CD14-positive monocyte (primary cell): ENCODE data around the gene MGME1. TPM values are rescaled to one million over a fixed set of nuclear protein-coding genes. Genes with fewer than 3 reads are reported as not detected.
A peak's percentile ranks its signal among the peaks of the same experiment; 100 is the strongest.

Experiments used
- DNase-seq, 3 donors: peaks; one replicate each; pipeline ENCODE4 v3.0.0-alpha.2; 2011 to 2022
- H2AFZ ChIP-seq: 2 replicates; pipeline ENCODE4 v1.6.0; 2012; ENCODE audit warnings: mild to moderate bottlenecking, low read depth, low read length, inconsistent platforms; ENCODE audit not compliant: insufficient read depth, poor library complexity, severe bottlenecking
- H3K27ac ChIP-seq, 2 donors: 1 replicate in 1 of 2; 2 replicates in 1 of 2; pipeline ENCODE4 v1.5.1; 2012 to 2013; ENCODE audit warnings: low read length in 2 of 2, control low read depth in 1 of 2, inconsistent platforms in 1 of 2, low read depth in 1 of 2, mild to moderate bottlenecking in 1 of 2
- H3K27me3 ChIP-seq, 2 donors: one replicate each; pipeline versions ENCODE4 v1.6.0 to v1.6.1; 2011 to 2013; ENCODE audit warnings: low read length in 2 of 2; ENCODE audit not compliant: control insufficient read depth in 2 of 2, insufficient read depth in 2 of 2
- H3K36me3 ChIP-seq, 2 donors: replicated peaks in 1 of 2; 1 replicate in 1 of 2; 2 replicates in 1 of 2; pipeline versions ENCODE4 v1.5.1 to v1.6.1; 2012 to 2013; ENCODE audit warnings: low read length in 2 of 2, control low read depth in 1 of 2, inconsistent platforms in 1 of 2, mild to moderate bottlenecking in 1 of 2; ENCODE audit not compliant: insufficient read depth in 2 of 2, control insufficient read depth in 1 of 2
- H3K4me1 ChIP-seq, 2 donors: 1 replicate in 1 of 2; 2 replicates in 1 of 2; pipeline versions ENCODE4 v1.5.1 to v1.6.1; 2012 to 2013; ENCODE audit warnings: low read length in 2 of 2, control low read depth in 1 of 2, inconsistent platforms in 1 of 2, mild to moderate bottlenecking in 1 of 2, moderate library complexity in 1 of 2; ENCODE audit not compliant: insufficient read depth in 2 of 2, control insufficient read depth in 1 of 2
- H3K4me2 ChIP-seq: replicated peaks from 2 replicates; pipeline ENCODE3; 2012; ENCODE audit warnings: low read length, moderate library complexity, mild to moderate bottlenecking; ENCODE audit not compliant: poor library complexity, severe bottlenecking; ENCODE audit errors: extremely low read depth
- H3K4me3 ChIP-seq, 3 experiments: fragments of 200-600 bp in 1 of 3; sonication (generic) in 1 of 3; replicated peaks in 1 of 3; 1 replicate in 2 of 3; 2 replicates in 1 of 3; pipeline ENCODE4 v1.5.1; 2011 to 2013; ENCODE audit warnings: low read length in 3 of 3, mild to moderate bottlenecking in 3 of 3, control low read depth in 2 of 3, low read depth in 2 of 3, inconsistent platforms in 1 of 3, moderate library complexity in 1 of 3
- H3K79me2 ChIP-seq: 2 replicates; pipeline ENCODE4 v1.6.0; 2012; ENCODE audit warnings: mild to moderate bottlenecking, control low read depth, inconsistent platforms, low read length, moderate library complexity; ENCODE audit not compliant: insufficient read depth
- H3K9ac ChIP-seq: 2 replicates; pipeline ENCODE4 v1.6.0; 2017; ENCODE audit warnings: low read length, mild to moderate bottlenecking; ENCODE audit not compliant: insufficient read depth, poor library complexity, severe bottlenecking
- H3K9me3 ChIP-seq, 2 donors: replicated peaks in 1 of 2; 1 replicate in 1 of 2; 2 replicates in 1 of 2; pipeline versions ENCODE4 v1.5.1 to v1.6.1; 2012 to 2013; ENCODE audit warnings: low read length in 2 of 2, control low read depth in 1 of 2; ENCODE audit not compliant: control insufficient read depth in 1 of 2, insufficient read depth in 1 of 2
- H4K20me1 ChIP-seq: 2 replicates; pipeline ENCODE4 v1.6.0; 2012; ENCODE audit warnings: mild to moderate bottlenecking, low read length, control low read depth, moderate library complexity; ENCODE audit not compliant: insufficient read depth
- H3K27ac Mint-ChIP-seq, 7 donors: one replicate each; pipeline ENCODE4 v1.8.0; 2020; ENCODE audit warnings: mild to moderate bottlenecking in 7 of 7, mixed read lengths in 7 of 7, moderate library complexity in 6 of 7, inconsistent platforms in 2 of 7
- H3K27me3 Mint-ChIP-seq, 3 donors: one replicate each; pipeline ENCODE4 v1.8.0; 2021 to 2022; ENCODE audit warnings: low read depth in 3 of 3, mild to moderate bottlenecking in 3 of 3, mixed read lengths in 3 of 3, moderate library complexity in 3 of 3, inconsistent platforms in 1 of 3
- H3K36me3 Mint-ChIP-seq, 2 donors: one replicate each; pipeline ENCODE4 v1.8.0; 2020; ENCODE audit warnings: mixed read lengths in 2 of 2, inconsistent platforms in 1 of 2, mild to moderate bottlenecking in 1 of 2
- H3K4me1 Mint-ChIP-seq: one replicate; pipeline ENCODE4 v1.8.0; 2020; ENCODE audit warnings: mild to moderate bottlenecking, mixed read lengths
- H3K4me3 Mint-ChIP-seq, 2 donors: one replicate each; pipeline ENCODE4 v1.8.0; 2020; ENCODE audit warnings: mild to moderate bottlenecking in 2 of 2, mixed read lengths in 2 of 2, moderate library complexity in 1 of 2
- H3K9me3 Mint-ChIP-seq, 7 donors: one replicate each; pipeline ENCODE4 v1.8.0; 2020 to 2022; ENCODE audit warnings: mixed read lengths in 7 of 7, mild to moderate bottlenecking in 6 of 7, moderate library complexity in 6 of 7, inconsistent platforms in 2 of 7
- WGBS: methylation state at CpG from one replicate; pipeline ENCODE4 v1.1.5; 2013; ENCODE audit warnings: missing lambda C conversion rate; ENCODE audit not compliant: insufficient coverage; 5-methylcytosine and 5-hydroxymethylcytosine counted together
- intact Hi-C, 2 donors: fragments of 100-400 bp; cut with micrococcal nuclease; formaldehyde crosslinking; loops; one replicate each; pipeline versions ENCODE4 v1.15.0 to v1.15.1; 2023
- polyA plus RNA-seq, 3 donors: library from polyadenylated mRNA; depleted of rRNA in 1 of 3; unstranded in 2 of 3; stranded (reverse) in 1 of 3; fragments of 300-500 nt in 2 of 3; fragments of >200 nt in 1 of 3; fragmentation: Illumina TruSeq in 2 of 3; gene quantifications; 1 replicate in 2 of 3; 2 replicates in 1 of 3; pipeline ENCODE4 v1.2.3, GENCODE V29; 2012 to 2021
- TF ChIP-seq, protein P1 (sequence below): fragments of 200-600 bp; IDR thresholded peaks from one replicate; pipeline ENCODE4 v1.8.0; 2022; ENCODE audit warnings: antibody characterized with exemption, mild to moderate bottlenecking

MGME1 gene
- polyA plus RNA-seq, 3 donors, result 2.5 to 20.1 (median 13.4) TPM

DNA sequence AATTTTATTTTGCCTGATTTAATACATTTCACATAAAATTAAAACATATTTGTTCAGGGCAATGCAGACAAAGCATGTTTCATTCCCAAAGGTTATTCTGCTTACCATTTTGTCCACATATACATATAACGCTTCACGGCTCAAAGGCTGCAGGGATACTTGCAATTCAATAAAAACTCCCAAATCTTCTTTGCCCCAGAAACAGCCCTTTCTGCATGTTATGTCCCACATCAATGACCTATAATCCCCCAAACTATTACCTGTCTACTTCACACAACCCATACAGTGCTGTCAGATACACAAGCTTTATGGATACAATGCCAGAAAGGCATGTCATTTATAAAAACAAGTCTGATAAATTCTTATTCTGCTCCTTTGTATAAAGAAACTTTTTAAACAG lies 20.4 kb upstream of the MGME1 start:
- Histone ChIP-seq H3K36me3 (peaks cover 94 to 100% of the 10 kb centered on the region in 2 donors), H3K27me3 (no peaks in the 10 kb centered on the region), H3K9ac (no peak overlapping the region), H3K4me3 (no peak overlapping the region), H3K4me2 (no peak overlapping the region), H4K20me1 (peaks cover 45% of the 10 kb centered on the region), H3K27ac (no peak overlapping the region), H2AFZ (no peak overlapping the region), H3K4me1 (no peaks in the 10 kb centered on the region), H3K79me2 (peaks cover 27% of the 10 kb centered on the region), H3K9me3 (no peaks in the 10 kb centered on the region)
- Mint-ChIP-seq H3K4me3 (no peak overlapping the region), H3K27ac (peak overlapping the region in 1 of 7 donors; percentile 65), H3K4me1 (peaks cover 4% of the 10 kb centered on the region), H3K9me3 (peaks cover 0 to 2% (median 0%) of the 10 kb centered on the region in 7 donors), H3K27me3 (no peaks in the 10 kb centered on the region), H3K36me3 (peaks cover 97 to 100% of the 10 kb centered on the region in 2 donors)
- no peak for DNase-seq
- WGBS, result 100% methylated on average over 2 of the region's 2 CpGs
- intact Hi-C loops, result no loop called here
- TF ChIP-seq, protein P1, sequence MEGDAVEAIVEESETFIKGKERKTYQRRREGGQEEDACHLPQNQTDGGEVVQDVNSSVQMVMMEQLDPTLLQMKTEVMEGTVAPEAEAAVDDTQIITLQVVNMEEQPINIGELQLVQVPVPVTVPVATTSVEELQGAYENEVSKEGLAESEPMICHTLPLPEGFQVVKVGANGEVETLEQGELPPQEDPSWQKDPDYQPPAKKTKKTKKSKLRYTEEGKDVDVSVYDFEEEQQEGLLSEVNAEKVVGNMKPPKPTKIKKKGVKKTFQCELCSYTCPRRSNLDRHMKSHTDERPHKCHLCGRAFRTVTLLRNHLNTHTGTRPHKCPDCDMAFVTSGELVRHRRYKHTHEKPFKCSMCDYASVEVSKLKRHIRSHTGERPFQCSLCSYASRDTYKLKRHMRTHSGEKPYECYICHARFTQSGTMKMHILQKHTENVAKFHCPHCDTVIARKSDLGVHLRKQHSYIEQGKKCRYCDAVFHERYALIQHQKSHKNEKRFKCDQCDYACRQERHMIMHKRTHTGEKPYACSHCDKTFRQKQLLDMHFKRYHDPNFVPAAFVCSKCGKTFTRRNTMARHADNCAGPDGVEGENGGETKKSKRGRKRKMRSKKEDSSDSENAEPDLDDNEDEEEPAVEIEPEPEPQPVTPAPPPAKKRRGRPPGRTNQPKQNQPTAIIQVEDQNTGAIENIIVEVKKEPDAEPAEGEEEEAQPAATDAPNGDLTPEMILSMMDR, result no peak

DNA sequence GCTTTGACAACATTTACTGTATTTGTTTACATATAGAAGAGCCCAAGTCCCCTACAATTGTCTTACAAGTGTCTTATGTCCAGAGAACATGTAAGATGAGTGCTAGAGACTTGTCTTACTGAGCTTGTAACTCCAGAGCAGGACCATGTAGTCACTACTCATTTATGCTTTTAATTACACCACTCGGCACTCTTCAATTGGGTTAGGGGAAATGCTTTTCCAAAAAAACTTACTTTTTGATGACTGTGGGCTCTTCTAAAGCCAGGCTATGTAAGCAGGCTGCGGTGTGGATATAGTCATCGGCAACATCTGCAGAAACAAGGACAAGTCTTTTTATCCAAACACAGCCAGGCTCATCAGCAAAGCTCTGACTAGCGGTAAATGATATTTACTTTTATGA lies 18.9 kb upstream of the MGME1 start:
- peaks cover 0 to 2% (median 0%) of the 10 kb centered on the region in 7 donors for H3K9me3 Mint-ChIP-seq
- Histone ChIP-seq H3K4me2 (no peak overlapping the region), H2AFZ (no peak overlapping the region), H3K4me3 (no peak overlapping the region), H3K36me3 (peaks cover 98 to 100% of the 10 kb centered on the region in 2 donors), H3K79me2 (peaks cover 42% of the 10 kb centered on the region), H3K9ac (no peak overlapping the region), H3K27ac (peak overlapping the region in 1 of 2 donors; percentile 23), H4K20me1 (peaks cover 54% of the 10 kb centered on the region), H3K4me1 (no peaks in the 10 kb centered on the region), H3K27me3 (no peaks in the 10 kb centered on the region), H3K9me3 (no peaks in the 10 kb centered on the region)
- peak overlapping the region in 1 of 7 donors; percentile 37 for H3K27ac Mint-ChIP-seq
- peaks cover 98 to 100% of the 10 kb centered on the region in 2 donors for H3K36me3 Mint-ChIP-seq
- intact Hi-C loops, result no loop called here
- H3K4me1 Mint-ChIP-seq, result peaks cover 2% of the 10 kb centered on the region
- H3K27me3 Mint-ChIP-seq, result no peaks in the 10 kb centered on the region
- WGBS, result no CpG with 5 or more reads among the region's 4 CpGs
- TF ChIP-seq, protein P1, result no peak
- no peak for DNase-seq
- H3K4me3 Mint-ChIP-seq, result no peak overlapping the region
